ENCODE measurements around the gene MYPN. TPM values are rescaled to one million over a fixed set of nuclear protein-coding genes. Genes with fewer than 3 reads are reported as not detected.
"Not testable (repeated sequence)": the region's sequence is repeated elsewhere in the genome, so short reads cannot be mapped to it uniquely, and the experiment has no call there.

Gene MYPN
- not detected for polyA plus RNA-seq (2013, experiment 1 of 4)
- 0.04 TPM for polyA plus RNA-seq (2013, experiment 2 of 4)
- not detected for polyA plus RNA-seq (2013, experiment 3 of 4)
- polyA plus RNA-seq (2013, experiment 4 of 4): not detected

GRCh38 chr10:68109331-68109730 lies at the start of gene MYPN:
TSS of gene MYPN (plus strand) at chr10:68109488. CDS start at chr10:68121439, 11,951 bp downstream.
- H3K9me3 ChIP-seq (ENCODE audit: control insufficient read depth, low read length): no peaks in the 10 kb centered on the region
- no peaks in the 10 kb centered on the region for H3K36me3 ChIP-seq (ENCODE audit: control insufficient read depth, insufficient read depth, low read length)
- H3K27me3 ChIP-seq (ENCODE audit: control insufficient read depth, insufficient read depth, low read length, poor library complexity, severe bottlenecking): no peaks in the 10 kb centered on the region
- no peaks in the 10 kb centered on the region for H3K4me1 ChIP-seq (ENCODE audit: control insufficient read depth, insufficient read depth, low read length)
- no peak within 1 kb of the TSS for H3K4me3 ChIP-seq (ENCODE audit: insufficient read depth, low read depth, low read length)
- no peak within 1 kb of the TSS for H3K27ac ChIP-seq (ENCODE audit: insufficient read depth, low read depth, low read length, poor library complexity, severe bottlenecking)
- 96 to 97% methylated on average over 3 of the region's 3 CpGs for WGBS, 2 experiments

GRCh38 chr10:68067029-68067428 lies 42.3 kb upstream of the MYPN start:
- 74 to 75% methylated on average over 4 of the region's 4 CpGs for WGBS, 2 experiments
- Histone ChIP-seq H3K27ac (ENCODE audit: insufficient read depth, low read depth, low read length, poor library complexity, severe bottlenecking) (no peak overlapping the region), H3K4me1 (ENCODE audit: control insufficient read depth, insufficient read depth, low read length) (peaks cover 1% of the 10 kb centered on the region), H3K36me3 (ENCODE audit: control insufficient read depth, insufficient read depth, low read length) (no peaks in the 10 kb centered on the region), H3K9me3 (ENCODE audit: control insufficient read depth, low read length) (no peaks in the 10 kb centered on the region), H3K4me3 (ENCODE audit: insufficient read depth, low read depth, low read length) (no peak overlapping the region), H3K27me3 (ENCODE audit: control insufficient read depth, insufficient read depth, low read length, poor library complexity, severe bottlenecking) (no peaks in the 10 kb centered on the region)

- H3K27ac ChIP-seq (ENCODE audit: insufficient read depth, low read depth, low read length, poor library complexity, severe bottlenecking): no peak overlapping the region
- H3K4me1 ChIP-seq (ENCODE audit: control insufficient read depth, insufficient read depth, low read length): peaks cover 6% of the 10 kb centered on the region
- 75 to 94% methylated on average over 2 to 3 of the region's 3 CpGs for WGBS, 2 experiments
- no peaks in the 10 kb centered on the region for H3K27me3 ChIP-seq (ENCODE audit: control insufficient read depth, insufficient read depth, low read length, poor library complexity, severe bottlenecking)
- no peaks in the 10 kb centered on the region for H3K9me3 ChIP-seq (ENCODE audit: control insufficient read depth, low read length)
- H3K4me3 ChIP-seq (ENCODE audit: insufficient read depth, low read depth, low read length): no peak overlapping the region
- H3K36me3 ChIP-seq (ENCODE audit: control insufficient read depth, insufficient read depth, low read length): no peaks in the 10 kb centered on the region
Measured at GRCh38 chr10:68067508-68067907, 41.8 kb upstream of the MYPN start.

- Histone ChIP-seq H3K9me3 (ENCODE audit: control insufficient read depth, low read length) (no peaks in the 10 kb centered on the region), H3K27me3 (ENCODE audit: control insufficient read depth, insufficient read depth, low read length, poor library complexity, severe bottlenecking) (no peaks in the 10 kb centered on the region), H3K4me1 (ENCODE audit: control insufficient read depth, insufficient read depth, low read length) (peaks cover 7% of the 10 kb centered on the region), H3K4me3 (ENCODE audit: insufficient read depth, low read depth, low read length) (peak overlapping the region; percentile 98), H3K27ac (ENCODE audit: insufficient read depth, low read depth, low read length, poor library complexity, severe bottlenecking) (no peak overlapping the region), H3K36me3 (ENCODE audit: control insufficient read depth, insufficient read depth, low read length) (no peaks in the 10 kb centered on the region)
- 3 to 10% methylated on average over 2 to 3 of the region's 3 CpGs for WGBS, 2 experiments
Measured at GRCh38 chr10:68073631-68074030, 35.7 kb upstream of the MYPN start.

- H3K4me1 ChIP-seq (ENCODE audit: control insufficient read depth, insufficient read depth, low read length): peaks cover 7% of the 10 kb centered on the region
- peak overlapping the region; percentile 98 for H3K4me3 ChIP-seq (ENCODE audit: insufficient read depth, low read depth, low read length)
- peak overlapping the region; percentile 97 for H3K27ac ChIP-seq (ENCODE audit: insufficient read depth, low read depth, low read length, poor library complexity, severe bottlenecking)
- 1% methylated on average over 26 of the region's 27 CpGs for WGBS, 2 experiments
- H3K27me3 ChIP-seq (ENCODE audit: control insufficient read depth, insufficient read depth, low read length, poor library complexity, severe bottlenecking): no peaks in the 10 kb centered on the region
- no peaks in the 10 kb centered on the region for H3K9me3 ChIP-seq (ENCODE audit: control insufficient read depth, low read length)
- H3K36me3 ChIP-seq (ENCODE audit: control insufficient read depth, insufficient read depth, low read length): no peaks in the 10 kb centered on the region
Measured at GRCh38 chr10:68074031-68074774, 35.1 kb upstream of the MYPN start.

GRCh38 chr10:68074775-68075549 lies 34.3 kb upstream of the MYPN start, which contains the start of gene HERC4:
TSS of gene HERC4 (minus strand) at chr10:68075283. CDS start at chr10:68073108, 2,175 bp downstream.
- Histone ChIP-seq H3K36me3 (ENCODE audit: control insufficient read depth, insufficient read depth, low read length) (no peaks in the 10 kb centered on the region), H3K27ac (ENCODE audit: insufficient read depth, low read depth, low read length, poor library complexity, severe bottlenecking) (peak within 1 kb of the TSS; percentile 97), H3K27me3 (ENCODE audit: control insufficient read depth, insufficient read depth, low read length, poor library complexity, severe bottlenecking) (no peaks in the 10 kb centered on the region), H3K4me1 (ENCODE audit: control insufficient read depth, insufficient read depth, low read length) (peaks cover 7% of the 10 kb centered on the region), H3K4me3 (ENCODE audit: insufficient read depth, low read depth, low read length) (peak within 1 kb of the TSS; percentile 98), H3K9me3 (ENCODE audit: control insufficient read depth, low read length) (no peaks in the 10 kb centered on the region)
- 1% methylated on average over 62 to 64 of the region's 64 CpGs for WGBS, 2 experiments

- H3K4me1 ChIP-seq (ENCODE audit: control insufficient read depth, insufficient read depth, low read length): peaks cover 7% of the 10 kb centered on the region
- no peaks in the 10 kb centered on the region for H3K27me3 ChIP-seq (ENCODE audit: control insufficient read depth, insufficient read depth, low read length, poor library complexity, severe bottlenecking)
- H3K36me3 ChIP-seq (ENCODE audit: control insufficient read depth, insufficient read depth, low read length): no peaks in the 10 kb centered on the region
- no peak overlapping the region for H3K27ac ChIP-seq (ENCODE audit: insufficient read depth, low read depth, low read length, poor library complexity, severe bottlenecking)
- H3K4me3 ChIP-seq (ENCODE audit: insufficient read depth, low read depth, low read length): peak overlapping the region; percentile 1
- H3K9me3 ChIP-seq (ENCODE audit: control insufficient read depth, low read length): no peaks in the 10 kb centered on the region
- 30 to 35% methylated on average over 3 of the region's 3 CpGs for WGBS, 2 experiments
Measured at GRCh38 chr10:68075550-68076004, 33.7 kb upstream of the MYPN start.

- H3K4me1 ChIP-seq (ENCODE audit: control insufficient read depth, insufficient read depth, low read length); H3K36me3 ChIP-seq (ENCODE audit: control insufficient read depth, insufficient read depth, low read length); H3K4me3 ChIP-seq (ENCODE audit: insufficient read depth, low read depth, low read length); H3K27me3 ChIP-seq (ENCODE audit: control insufficient read depth, insufficient read depth, low read length, poor library complexity, severe bottlenecking); H3K27ac ChIP-seq (ENCODE audit: insufficient read depth, low read depth, low read length, poor library complexity, severe bottlenecking); H3K9me3 ChIP-seq (ENCODE audit: control insufficient read depth, low read length): not testable (repeated sequence)
- WGBS, 2 experiments: 91 to 96% methylated on average over 15 of the region's 15 CpGs
Measured at GRCh38 chr10:68076081-68076480, 33.2 kb upstream of the MYPN start.

GRCh38 chr10:68077026-68077425 lies 32.3 kb upstream of the MYPN start:
- no peaks in the 10 kb centered on the region for H3K27me3 ChIP-seq (ENCODE audit: control insufficient read depth, insufficient read depth, low read length, poor library complexity, severe bottlenecking)
- 92 to 94% methylated on average over 5 of the region's 5 CpGs for WGBS, 2 experiments
- H3K27ac ChIP-seq (ENCODE audit: insufficient read depth, low read depth, low read length, poor library complexity, severe bottlenecking): no peak overlapping the region
- H3K9me3 ChIP-seq (ENCODE audit: control insufficient read depth, low read length): no peaks in the 10 kb centered on the region
- H3K4me1 ChIP-seq (ENCODE audit: control insufficient read depth, insufficient read depth, low read length): peaks cover 5% of the 10 kb centered on the region
- H3K36me3 ChIP-seq (ENCODE audit: control insufficient read depth, insufficient read depth, low read length): no peaks in the 10 kb centered on the region
- H3K4me3 ChIP-seq (ENCODE audit: insufficient read depth, low read depth, low read length): no peak overlapping the region

- H3K27ac ChIP-seq (ENCODE audit: insufficient read depth, low read depth, low read length, poor library complexity, severe bottlenecking): no peak overlapping the region
- WGBS, 2 experiments: 90 to 92% methylated on average over 1 of the region's 1 CpG
Measured at GRCh38 chr10:68079434-68079833, 29.9 kb upstream of the MYPN start.

More at GRCh38 chr10:68079434-68079833, 29.9 kb upstream of the MYPN start:
- H3K9me3 ChIP-seq (ENCODE audit: control insufficient read depth, low read length): no peaks in the 10 kb centered on the region
- H3K36me3 ChIP-seq (ENCODE audit: control insufficient read depth, insufficient read depth, low read length): no peaks in the 10 kb centered on the region
- no peak overlapping the region for H3K4me3 ChIP-seq (ENCODE audit: insufficient read depth, low read depth, low read length)
- no peaks in the 10 kb centered on the region for H3K4me1 ChIP-seq (ENCODE audit: control insufficient read depth, insufficient read depth, low read length)
- no peaks in the 10 kb centered on the region for H3K27me3 ChIP-seq (ENCODE audit: control insufficient read depth, insufficient read depth, low read length, poor library complexity, severe bottlenecking)
